Limb (tissue), 2 donors: ENCODE data around the gene PIGM.

Experiments
- DNase-seq, 2 donors: peaks; one replicate each; pipeline ENCODE4 v3.0.0-alpha.2; 2016; ENCODE audit errors: extremely low spot score in 2 of 2

The PIGM gene

DNA sequence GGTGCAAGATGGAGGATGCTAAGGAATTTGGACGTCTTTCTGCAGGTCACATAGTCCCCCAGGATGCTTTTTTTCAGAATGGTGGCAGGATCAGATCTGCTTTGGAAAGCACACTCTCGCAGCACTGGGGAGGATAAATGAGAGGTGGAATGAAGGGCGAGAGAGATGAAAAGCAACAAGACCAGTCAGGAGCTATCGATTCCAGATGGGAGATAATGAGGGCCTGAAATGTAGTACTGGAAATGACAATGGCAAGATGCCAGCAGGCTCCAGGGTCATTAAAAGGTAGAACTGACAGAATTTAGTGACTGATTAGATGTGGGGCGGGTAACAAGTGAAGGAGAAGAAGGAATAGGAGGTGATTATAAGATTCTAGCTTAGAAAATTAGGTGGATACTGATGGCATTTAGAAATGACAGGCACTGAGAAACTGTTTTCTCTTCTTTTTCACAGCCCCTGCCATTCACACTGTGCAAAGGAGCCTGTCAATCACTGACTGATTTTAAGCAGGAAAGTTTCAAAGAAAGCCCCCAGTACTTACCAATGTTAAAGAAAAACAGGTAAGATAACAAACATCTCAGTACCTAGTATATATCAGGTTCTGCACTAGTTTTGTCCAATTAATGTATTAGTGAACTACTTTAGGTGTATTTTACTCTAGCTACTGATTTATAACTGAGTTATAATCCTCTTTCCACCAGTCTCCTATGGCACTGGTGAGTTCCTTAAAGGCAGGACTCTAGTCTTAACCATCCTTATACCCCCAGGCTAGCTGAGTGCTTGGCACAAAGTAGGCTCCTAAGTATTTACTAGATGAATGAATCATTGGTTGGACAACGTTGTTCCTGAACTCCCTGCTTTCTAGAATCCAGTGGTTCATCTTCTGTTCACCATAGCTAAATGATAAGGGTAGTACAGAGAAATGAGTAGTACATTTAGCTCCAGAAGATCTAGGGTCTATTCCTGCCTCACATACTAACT is 9.2 kb downstream of the PIGM start:
- no peak for DNase-seq

DNA sequence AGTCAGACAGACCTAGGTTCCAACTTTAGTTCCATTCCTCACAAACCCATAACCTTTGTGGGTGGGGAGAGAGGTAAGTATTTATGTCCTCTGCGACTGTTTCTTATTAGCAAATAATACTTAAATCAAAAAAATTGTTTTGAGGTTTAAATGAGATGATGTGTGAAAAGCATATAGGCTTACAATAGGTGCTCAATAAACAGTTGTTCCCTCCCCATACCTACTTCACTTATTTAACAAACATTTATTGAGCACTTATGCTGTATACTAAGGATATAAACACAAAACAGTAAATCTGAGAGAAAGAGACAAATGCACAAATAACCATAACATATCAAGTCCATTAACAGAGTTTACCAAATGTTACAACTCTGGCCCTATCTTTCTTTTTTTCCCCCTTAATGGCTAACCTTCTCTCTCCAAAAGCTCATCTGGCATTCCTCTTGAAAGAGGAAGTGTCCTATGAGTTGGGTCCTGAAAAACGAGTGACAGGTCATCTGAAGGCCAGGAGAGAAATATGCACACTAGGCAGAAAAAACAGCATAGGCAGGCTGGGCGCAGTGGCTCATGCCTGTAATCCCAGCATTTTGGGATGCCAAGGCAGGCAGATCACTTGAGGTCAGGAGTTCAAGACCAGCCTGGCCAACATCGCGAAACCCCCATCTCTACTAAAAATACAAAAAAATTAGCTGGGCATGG is 10.3 kb downstream of the PIGM start:
- DNase-seq: no peak

DNA sequence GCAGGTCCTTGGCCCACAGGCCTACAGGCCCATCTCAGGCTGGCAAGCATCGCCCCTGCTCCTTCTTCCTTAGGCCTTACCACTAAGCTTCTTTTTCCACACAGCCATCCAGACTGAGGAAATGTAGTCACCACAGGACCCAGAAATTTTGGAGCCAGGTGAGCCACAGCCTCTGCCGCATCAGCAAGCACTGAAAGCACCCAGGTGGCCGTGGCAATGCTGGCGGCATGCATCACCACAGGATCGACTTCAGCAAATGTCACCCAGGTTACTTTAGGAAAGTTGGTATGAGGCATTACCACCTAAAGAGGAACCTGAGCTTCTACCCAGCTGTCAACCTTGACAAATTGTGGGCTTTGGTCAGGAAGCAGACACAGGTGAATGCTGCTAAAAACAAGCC is 11.6 kb downstream of the PIGM start:
- no peak for DNase-seq

DNA sequence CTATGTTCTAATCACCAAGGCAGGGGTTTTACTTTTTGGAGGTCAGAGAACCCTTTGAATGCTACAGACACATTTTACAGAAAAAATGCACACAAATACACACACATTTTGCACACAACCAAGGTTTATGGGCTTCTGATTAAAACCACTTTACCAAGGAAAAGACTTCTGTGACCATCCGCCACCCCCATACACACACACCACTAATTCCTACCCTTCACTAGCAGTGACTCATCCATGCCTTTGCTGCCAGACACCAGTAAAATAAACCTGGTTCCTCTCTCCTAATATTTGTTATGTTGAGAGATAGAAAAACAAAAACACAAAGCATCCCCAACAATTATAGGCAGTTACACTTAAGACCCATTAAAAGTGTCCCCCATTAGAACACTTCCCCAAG is 12.9 kb downstream of the PIGM start:
- DNase-seq: no peak

DNA sequence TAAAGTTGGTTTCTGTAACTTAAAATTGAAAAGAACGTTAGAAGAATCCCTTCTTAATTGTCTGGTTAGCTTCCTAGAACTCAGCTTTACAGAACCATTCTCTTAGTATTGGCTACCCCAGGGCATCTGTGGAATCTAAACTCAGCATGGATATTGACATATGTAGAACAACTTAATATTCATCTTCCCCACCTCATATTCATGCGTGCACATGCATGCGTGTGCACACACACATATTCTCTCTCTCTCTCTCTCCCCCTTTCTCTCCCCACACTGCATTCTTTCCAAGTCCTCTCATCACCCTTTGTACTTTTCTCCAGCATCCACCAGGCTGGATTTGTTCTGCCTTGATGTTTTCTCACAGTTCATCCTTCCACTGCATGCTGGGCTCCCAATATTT is 13.4 kb downstream of the PIGM start:
- no peak for DNase-seq

DNA sequence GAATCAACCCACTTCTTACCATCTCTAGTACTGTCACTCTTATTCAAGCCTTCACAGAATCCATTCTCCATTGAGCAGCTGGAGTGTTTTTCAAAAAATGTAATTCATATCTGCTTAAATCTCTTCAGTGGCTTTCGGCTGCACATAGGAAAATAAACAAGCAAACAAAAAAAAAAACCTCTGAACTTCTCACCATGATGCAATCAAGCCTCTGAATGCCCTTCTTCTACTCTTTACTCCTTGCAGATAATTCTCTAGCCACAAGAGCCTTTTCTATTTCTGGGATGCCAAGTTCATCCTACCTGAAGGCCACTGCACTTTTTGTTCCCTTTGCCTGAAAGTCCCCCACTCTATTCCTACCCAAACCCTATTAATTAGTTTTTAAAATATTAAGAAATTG is 14.2 kb downstream of the PIGM start:
- no peak for DNase-seq

DNA sequence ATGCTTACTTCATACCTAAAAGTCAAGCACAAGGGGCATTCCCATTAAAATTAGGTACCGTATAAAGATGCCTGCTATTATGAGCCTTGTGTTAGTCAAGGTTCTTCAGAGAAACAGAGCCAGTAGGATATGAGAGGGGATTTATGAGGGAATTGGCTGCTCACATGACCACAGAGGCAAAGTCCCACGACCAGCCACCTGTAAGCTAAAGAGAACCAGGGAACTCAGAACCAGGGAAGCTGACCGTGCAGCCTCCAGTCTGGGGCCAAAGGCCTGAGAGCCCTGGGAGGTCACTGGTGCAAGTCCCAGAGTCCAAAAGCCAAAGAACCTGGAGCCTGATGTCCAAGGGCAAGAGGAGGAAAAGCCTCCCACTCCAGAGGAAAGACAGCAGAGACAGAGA is 20.0 kb downstream of the PIGM start:
- no peak for DNase-seq

DNA sequence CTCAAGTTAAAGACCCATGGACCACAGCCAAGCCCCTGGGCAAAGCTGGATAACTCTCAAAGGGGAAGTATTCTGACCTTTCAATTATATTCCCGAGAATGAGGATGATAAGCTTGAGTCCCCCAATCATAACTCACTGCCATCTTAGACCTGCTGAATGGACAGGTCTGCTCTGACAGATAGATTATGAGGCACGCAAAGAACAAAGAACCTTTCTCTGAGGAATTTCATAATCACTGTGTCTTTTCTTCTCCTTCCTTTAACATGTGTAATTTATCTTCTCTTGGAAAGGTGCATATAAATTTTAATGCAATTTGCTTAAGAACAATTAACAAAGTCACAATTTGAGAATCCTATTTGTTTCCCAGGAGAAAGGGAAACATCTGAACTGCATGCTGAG is 22.0 kb downstream of the PIGM start:
- DNase-seq: no peak

DNA sequence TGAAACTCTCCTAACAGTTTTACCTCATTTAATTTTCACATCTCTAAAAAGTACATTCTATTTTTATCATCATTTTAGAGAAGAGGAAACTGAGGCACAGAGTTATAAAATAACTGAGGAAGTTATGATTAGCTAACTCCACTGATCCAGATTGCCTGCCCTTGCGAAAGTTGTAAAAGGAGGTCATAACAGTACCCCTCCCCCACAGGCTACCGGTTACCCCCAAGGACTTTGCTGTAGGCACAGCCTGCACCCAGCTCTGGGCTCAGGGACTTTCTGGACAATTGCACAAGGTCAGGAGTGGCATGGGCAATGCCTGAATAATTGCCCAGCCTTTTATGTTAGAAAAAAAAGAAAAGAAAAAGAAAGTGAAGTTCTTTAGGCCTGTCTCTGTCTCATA is 22.7 kb downstream of the PIGM start:
- DNase-seq: no peak

DNA sequence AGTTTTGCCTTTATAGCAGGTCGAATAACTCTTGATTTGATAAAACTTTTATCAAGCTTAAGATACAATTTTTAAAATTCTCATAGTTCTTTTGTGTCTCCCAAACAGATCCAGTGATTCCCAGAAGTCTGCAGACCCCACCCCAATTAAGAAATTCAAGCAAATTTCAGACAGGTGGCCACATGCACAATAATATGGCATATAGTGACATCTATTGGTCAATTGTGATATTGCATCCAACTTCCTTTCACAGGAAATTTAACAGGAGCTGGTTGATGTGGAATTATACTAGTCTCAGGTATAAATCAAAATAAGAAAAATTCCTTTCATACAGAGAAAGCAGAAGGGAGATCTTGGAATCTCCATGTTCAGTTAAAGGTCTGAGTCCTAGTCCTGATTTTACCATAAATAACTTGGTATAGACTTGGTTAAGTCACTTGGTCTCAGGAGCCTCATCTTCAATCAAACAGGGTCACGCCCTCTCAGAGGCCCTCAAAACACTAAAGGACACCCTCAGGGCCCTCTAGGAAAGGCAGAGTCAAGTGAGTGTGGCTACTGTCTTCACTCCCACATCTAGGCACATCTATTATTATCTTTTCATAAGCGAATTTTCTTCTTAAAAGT is 24.1 kb downstream of the PIGM start:
- peak in 1 of 2 donors; percentile 55 for DNase-seq

DNA sequence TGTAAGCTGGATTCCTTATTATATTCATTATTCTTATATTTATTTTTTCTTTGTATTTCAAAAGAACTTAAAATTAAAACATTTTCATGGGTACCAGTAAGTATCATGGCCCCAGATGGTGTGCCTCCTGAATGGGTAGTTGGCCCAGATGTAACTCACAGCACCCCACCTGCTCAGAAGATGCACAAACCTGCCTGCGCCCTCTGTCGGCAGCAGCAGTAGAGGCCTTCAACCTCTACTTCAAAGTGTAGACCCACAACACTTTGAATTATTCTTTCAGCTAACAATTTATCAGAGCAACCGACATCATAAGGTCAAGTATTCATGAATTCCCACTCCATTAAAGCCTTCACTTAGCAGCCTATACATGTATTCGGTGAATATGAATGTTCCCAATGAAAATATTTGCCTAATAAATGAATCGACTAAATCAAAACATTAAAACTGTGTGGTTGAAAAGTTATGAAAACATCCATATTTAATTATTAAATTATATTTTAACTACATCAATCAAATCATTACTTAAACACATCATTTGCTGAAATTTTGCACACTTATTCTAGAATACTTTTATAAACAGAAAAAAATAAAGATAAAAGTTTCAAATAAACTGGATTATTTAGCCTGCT is 25.4 kb downstream of the PIGM start:
- peak; percentile 35 to 72 for DNase-seq

DNA sequence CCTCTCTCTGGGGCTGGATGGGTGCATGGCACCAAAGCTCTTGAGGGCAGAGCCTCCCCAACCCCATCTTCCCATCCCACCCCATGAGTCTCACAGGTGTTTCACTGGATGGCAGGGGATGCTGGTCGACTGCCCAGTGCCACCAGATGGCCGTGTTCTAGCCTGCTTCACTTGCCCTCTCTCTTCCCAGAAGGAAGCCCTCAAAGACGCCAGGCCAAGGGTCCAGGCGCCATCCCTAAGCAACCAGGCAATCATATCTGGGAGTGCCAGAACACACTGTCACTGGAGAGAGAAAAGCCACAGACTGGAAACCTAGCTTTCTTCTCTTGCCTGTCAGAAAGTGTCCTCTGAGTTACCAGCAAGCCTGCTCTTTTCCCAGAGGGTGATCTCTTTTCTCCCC is 26.7 kb downstream of the PIGM start:
- no peak for DNase-seq

DNA sequence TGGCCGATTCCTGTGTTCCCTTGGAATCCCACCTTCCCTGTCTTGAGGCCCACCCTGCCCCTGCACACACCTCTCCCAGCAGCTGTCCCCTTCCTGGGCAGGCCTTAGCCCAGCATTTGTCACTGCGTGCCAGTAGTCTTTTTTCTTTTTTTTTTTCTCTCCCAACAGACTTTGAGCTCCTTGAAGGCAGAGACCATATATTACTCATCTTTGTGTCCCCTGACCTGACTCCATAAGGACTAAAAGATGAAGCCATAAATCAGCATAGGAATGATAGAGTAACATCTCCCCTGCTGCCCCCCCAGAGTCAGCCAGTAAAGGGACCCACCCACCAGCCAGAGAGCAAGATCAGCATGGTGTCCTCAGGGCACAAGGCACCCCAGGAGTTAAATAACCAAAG is 27.4 kb downstream of the PIGM start:
- DNase-seq: no peak

DNA sequence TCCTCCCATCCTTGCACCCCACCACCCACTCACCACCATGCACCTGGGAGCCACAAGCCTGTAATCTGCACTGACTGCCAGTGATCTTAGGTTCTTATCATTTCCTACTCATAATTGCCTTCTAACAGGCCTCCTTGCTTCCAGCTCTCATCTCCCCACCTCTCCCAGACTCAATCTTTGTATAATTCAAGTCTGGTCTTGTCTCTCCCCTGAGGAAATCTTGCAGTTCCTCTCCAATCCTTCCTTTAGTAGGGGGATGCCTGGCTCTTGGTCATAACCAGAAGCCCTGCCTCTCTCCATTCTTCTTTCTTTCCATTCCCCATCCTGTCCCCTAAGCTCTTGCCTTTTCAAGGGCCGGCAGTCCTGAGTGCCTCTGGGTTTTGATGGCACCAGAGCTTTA is 27.8 kb downstream of the PIGM start:
- DNase-seq: no peak

DNA sequence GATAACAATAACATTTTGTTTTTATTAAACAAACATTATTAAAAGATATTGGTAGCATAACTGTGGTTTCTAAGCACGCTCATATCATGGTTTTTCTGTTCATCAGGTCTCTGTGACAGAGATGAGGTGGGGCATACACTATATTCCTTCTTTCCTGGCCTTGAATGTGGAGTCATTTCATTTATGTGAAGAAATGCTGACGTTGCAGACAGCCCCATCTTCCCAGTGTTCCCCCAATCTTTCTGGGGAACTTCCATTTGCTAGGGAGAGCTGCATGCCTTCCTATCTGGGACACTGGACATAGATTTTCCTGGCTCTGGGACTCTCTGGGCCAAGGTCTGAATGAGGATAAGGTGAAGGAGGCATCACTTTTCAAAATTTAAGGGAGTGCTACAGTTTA is 30.4 kb downstream of the PIGM start:
- DNase-seq: no peak

DNA sequence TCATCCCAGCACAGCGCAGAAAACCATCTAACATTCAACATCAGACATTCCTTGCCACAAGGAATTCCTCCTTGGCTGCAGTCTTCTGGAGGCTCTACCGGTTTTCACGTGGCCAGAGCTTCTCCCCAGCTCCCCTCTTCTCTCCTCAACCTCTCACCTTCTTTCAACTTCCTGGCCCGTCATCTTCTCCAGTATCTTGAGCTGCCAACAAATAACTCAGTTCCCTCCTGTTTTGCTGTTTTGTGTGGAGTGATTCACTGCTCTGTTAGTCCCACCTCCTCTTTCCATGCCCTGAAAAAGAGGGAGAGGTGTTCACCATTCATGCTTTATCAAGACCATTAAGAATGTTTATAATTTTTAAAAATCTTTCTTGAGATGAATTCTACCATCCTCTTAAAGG is 32.6 kb downstream of the PIGM start:
- DNase-seq: no peak

DNA sequence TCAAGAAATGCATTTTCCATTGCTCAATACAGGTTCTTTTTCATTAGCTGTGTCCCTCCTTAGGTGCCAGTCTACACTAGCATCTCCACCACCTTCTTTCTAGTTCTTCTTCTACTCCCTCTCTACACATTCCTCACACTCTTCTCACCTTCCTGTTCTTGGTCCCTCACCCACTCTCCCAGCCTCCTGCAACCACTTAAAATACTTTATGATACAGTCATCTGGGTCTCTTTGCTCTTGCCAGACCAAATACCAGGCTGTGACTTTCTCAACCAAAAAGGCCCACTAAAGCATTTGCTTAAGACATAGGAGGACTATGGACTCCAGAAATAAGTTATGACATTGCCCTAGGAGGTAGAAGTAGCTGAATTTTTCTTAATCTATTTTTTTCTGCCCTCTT is 35.1 kb downstream of the PIGM start:
- no peak for DNase-seq

DNA sequence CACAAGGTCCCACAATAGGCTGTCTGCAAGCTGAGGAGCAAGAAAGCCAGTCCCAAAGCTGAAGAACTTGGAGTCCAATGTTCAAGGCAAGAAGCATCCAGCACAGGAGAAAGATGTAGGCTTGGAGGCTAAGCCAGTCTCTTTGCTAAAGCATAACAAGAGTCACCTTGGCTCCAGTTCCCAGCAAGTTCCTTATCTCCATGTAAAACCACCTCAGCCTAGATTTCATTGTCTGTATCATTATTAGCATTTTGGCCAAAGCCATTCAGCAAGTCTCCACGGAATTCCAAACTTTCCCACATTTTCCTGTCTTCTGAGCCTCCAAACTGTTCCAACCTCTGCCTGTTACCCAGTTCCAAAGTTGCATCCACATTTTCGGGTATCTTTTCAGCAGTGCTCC is 36.9 kb downstream of the PIGM start:
- no peak for DNase-seq

DNA sequence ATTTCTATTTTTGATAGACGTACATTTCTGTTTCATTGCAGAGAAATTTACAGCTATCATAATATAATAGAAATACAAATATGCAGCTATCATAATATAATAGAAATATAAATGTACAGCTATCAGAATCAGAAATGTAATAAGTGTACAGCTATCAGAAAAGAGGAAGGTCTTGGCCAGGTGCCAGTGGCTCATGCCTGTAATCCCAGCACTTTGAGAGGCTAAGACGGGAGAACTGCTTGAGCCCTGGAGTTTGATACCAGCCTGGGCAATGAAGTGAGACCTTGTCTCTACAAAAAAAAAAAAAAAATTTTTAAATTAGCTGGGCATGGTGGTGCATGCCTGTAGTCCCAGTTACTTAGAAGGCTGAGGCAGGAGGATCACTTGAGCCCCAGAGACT is 37.9 kb downstream of the PIGM start:
- DNase-seq: no peak

DNA sequence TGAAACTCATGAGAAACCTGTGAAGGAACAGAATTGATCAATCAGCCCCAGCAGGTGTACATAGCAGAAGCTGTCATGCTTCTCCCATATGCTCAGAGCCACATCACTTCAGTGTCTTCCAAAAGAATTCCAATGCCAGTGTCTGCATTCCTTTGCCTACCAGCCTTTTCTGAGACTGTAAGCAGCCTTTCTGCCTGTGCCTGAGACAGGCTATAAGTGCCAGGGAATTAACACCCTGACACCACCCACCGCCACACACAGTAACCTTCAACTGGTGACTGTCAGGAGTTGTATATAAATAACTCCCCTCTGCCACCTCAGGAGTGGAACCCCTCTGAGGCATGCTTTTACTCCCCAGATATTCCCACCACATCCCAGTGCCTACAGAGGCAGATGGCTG is 39.6 kb downstream of the PIGM start:
- no peak for DNase-seq

DNA sequence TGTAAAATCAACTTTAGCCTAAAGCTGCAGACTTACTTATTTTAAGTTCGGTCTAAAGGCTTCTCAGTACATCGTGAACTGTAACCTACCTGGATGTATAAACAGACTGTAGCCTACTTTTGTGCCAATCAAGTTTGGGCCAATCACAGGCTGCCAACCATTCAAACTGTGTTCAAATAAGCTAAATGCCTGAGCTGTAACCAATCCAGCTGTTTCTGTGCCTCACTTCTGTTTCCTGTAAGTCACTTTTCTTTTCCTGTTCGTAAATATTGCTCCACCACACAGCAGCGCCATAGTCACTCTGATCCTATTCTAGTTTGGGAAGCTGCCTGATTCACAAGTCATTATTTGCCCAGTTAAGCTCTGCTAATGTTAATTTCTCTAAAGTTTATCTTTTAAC is 40.3 kb downstream of the PIGM start:
- no peak for DNase-seq

DNA sequence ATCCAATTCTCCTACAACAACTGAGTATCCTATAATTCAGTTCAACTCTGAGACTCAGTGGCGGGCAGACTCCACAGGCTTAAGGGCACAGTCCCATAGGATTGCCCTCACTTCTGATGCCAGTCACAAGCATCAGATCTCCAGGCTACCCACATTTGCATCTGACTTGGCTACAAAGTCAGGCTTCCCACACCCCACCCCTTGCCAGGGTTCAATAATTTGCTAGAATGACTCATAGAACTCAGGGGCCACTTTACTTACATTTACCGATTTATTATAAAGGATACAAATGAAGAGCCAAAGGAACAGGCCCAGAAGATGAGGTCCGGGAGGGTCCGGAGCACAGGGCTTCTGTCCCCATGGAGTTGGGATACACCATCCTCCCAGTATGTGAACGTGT is 41.8 kb downstream of the PIGM start:
- DNase-seq: no peak
